Caco-2 (cell line): ENCODE data around the gene EHD4. TPM values are rescaled to one million over a fixed set of nuclear protein-coding genes. Genes with fewer than 3 reads are reported as not detected.

Experiments used
- BruUV-seq: library from RNA; stranded (reverse); fragments of 400-500 nt; replicated peaks from 2 replicates; lab custom pipeline; 2021; lab: Mats Ljungman, UMichigan
- CTCF ChIA-PET: fragments of 300-600 bp; sonication (Branson Sonifier 250); formaldehyde crosslinking; loops from one replicate; lab custom pipeline; 2022; ENCODE audit warnings: antibody characterized with exemption; lab: Charles Lee
- POLR2A ChIA-PET: fragments of 300-600 bp; sonication (Branson Sonifier 250); formaldehyde crosslinking; loops from one replicate; lab custom pipeline; 2022; ENCODE audit warnings: antibody characterized with exemption; lab: Charles Lee
- DNase-seq, 2 experiments: peaks; one replicate each; pipeline versions ENCODE4 v3.0.0 to v3.0.0-alpha.2; 2020 to 2022
- H3K27me3 ChIP-seq: replicated peaks from 2 replicates; pipeline ENCODE4 v1.6.0; 2011; ENCODE audit warnings: low read length; ENCODE audit not compliant: control insufficient read depth, insufficient read depth
- H3K36me3 ChIP-seq: 2 replicates; pipeline ENCODE4 v1.5.1; 2011; ENCODE audit warnings: low read length; ENCODE audit not compliant: control insufficient read depth, insufficient read depth
- H3K4me1 ChIP-seq: fragments of 250-450 bp; sonication (Bioruptor Pico); 2 replicates; pipeline ENCODE4 v1.5.1; 2020; ENCODE audit warnings: mild to moderate bottlenecking
- H3K4me3 ChIP-seq: 2 replicates; pipeline ENCODE4 v1.5.1; 2011; ENCODE audit warnings: low read depth, mild to moderate bottlenecking, control low read depth, low read length
- H3K9me3 ChIP-seq: fragments of 250-450 bp; sonication (Bioruptor Pico); 2 replicates; pipeline ENCODE4 v1.5.1; 2020; ENCODE audit warnings: mild to moderate bottlenecking, moderate library complexity
- H3K27ac Mint-ChIP-seq: one replicate; pipeline ENCODE4 v1.8.0; 2022; ENCODE audit warnings: mixed read lengths; ENCODE audit not compliant: unreplicated experiment
- H3K27me3 Mint-ChIP-seq: one replicate; pipeline ENCODE4 v1.8.0; 2022; ENCODE audit warnings: mixed read lengths; ENCODE audit not compliant: insufficient read depth, unreplicated experiment
- H3K36me3 Mint-ChIP-seq: one replicate; pipeline ENCODE4 v1.8.0; 2022; ENCODE audit warnings: mild to moderate bottlenecking, mixed read lengths; ENCODE audit not compliant: insufficient read depth, unreplicated experiment
- H3K4me1 Mint-ChIP-seq: one replicate; pipeline ENCODE4 v1.8.0; 2022; ENCODE audit warnings: low read depth, mixed read lengths; ENCODE audit not compliant: unreplicated experiment
- H3K4me3 Mint-ChIP-seq: one replicate; pipeline ENCODE4 v1.8.0; 2022; ENCODE audit warnings: mild to moderate bottlenecking, moderate library complexity, mixed read lengths; ENCODE audit not compliant: unreplicated experiment
- H3K9me3 Mint-ChIP-seq: one replicate; pipeline ENCODE4 v1.8.0; 2022; ENCODE audit warnings: mixed read lengths; ENCODE audit not compliant: unreplicated experiment
- CTCF ChIP-seq, 2 experiments: fragments of 200-600 bp in 1 of 2; IDR thresholded peaks; 1 replicate in 1 of 2; 2 replicates in 1 of 2; pipeline versions ENCODE4 v1.5.1 to v1.8.0; 2011 to 2022; ENCODE audit warnings: antibody characterized with exemption in 1 of 2, control low read depth in 1 of 2, inconsistent platforms in 1 of 2, low read depth in 1 of 2, low read length in 1 of 2, mild to moderate bottlenecking in 1 of 2, moderate library complexity in 1 of 2; ENCODE audit not compliant: insufficient read depth in 1 of 2, severe bottlenecking in 1 of 2, unreplicated experiment in 1 of 2
- intact Hi-C: fragments of 100-400 bp; cut with micrococcal nuclease; formaldehyde crosslinking; loops from one replicate; pipeline ENCODE4 v1.10.0; 2022; ENCODE audit not compliant: unreplicated experiment
- total RNA-seq: library from RNA; stranded (reverse); gene quantifications from 2 replicates; pipeline ENCODE4 v1.2.3, GENCODE V29; 2022

The EHD4 gene
- total RNA-seq, 1 experiment from 2014 or later, result 31.6 TPM

GRCh38 chr15:41886741-41887140, 85.6 kb downstream of the EHD4 start:
- Mint-ChIP-seq H3K4me1 (no peaks in the 10 kb centered on the region), H3K27me3 (no peaks in the 10 kb centered on the region), H3K36me3 (no peaks in the 10 kb centered on the region), H3K9me3 (no peaks in the 10 kb centered on the region), H3K4me3 (no peak overlapping the region), H3K27ac (no peak overlapping the region)
- H3K9me3 ChIP-seq, result no peaks in the 10 kb centered on the region
- ChIA-PET POLR2A (no interaction called here), CTCF (no interaction called here)
- no peaks in the 10 kb centered on the region for H3K36me3 ChIP-seq
- H3K4me3 ChIP-seq, result no peak overlapping the region
- no peaks in the 10 kb centered on the region for H3K27me3 ChIP-seq
- intact Hi-C loops, result no loop called here
- TF ChIP-seq CTCF (IDR thresholded peaks at IDR 0.05; ENCODE audit: insufficient read depth in 1 of 2, low read depth in 1 of 2, low read length in 1 of 2, severe bottlenecking in 1 of 2, unreplicated experiment in 1 of 2), result no peak
- BruUV-seq, result no TSS peak
- DNase-seq, result no peak
- no peaks in the 10 kb centered on the region for H3K4me1 ChIP-seq

- H3K27me3 Mint-ChIP-seq, result no peaks in the 10 kb centered on the region
- CTCF ChIA-PET, result no interaction called here
- no peak overlapping the region for H3K27ac Mint-ChIP-seq
- no peaks in the 10 kb centered on the region for H3K36me3 Mint-ChIP-seq
- intact Hi-C loops, result no loop called here
- no peak overlapping the region for H3K4me3 Mint-ChIP-seq
- TF ChIP-seq CTCF (IDR thresholded peaks at IDR 0.05; ENCODE audit: insufficient read depth in 1 of 2, low read depth in 1 of 2, low read length in 1 of 2, severe bottlenecking in 1 of 2, unreplicated experiment in 1 of 2), result no peak
- H3K4me3 ChIP-seq, result no peak overlapping the region
- H3K27me3 ChIP-seq, result no peaks in the 10 kb centered on the region
- no peaks in the 10 kb centered on the region for H3K36me3 ChIP-seq
- BruUV-seq, result no TSS peak
- POLR2A ChIA-PET, result no interaction called here
- H3K9me3 ChIP-seq, result no peaks in the 10 kb centered on the region
- DNase-seq, result no peak
- no peaks in the 10 kb centered on the region for H3K9me3 Mint-ChIP-seq
- H3K4me1 ChIP-seq, result no peaks in the 10 kb centered on the region
- no peaks in the 10 kb centered on the region for H3K4me1 Mint-ChIP-seq
Measured at GRCh38 chr15:41885841-41886240, 86.5 kb downstream of the EHD4 start.

- Mint-ChIP-seq H3K4me3 (no peak overlapping the region), H3K9me3 (no peaks in the 10 kb centered on the region), H3K27ac (no peak overlapping the region), H3K27me3 (no peaks in the 10 kb centered on the region), H3K4me1 (no peaks in the 10 kb centered on the region), H3K36me3 (no peaks in the 10 kb centered on the region)
- Histone ChIP-seq H3K9me3 (no peaks in the 10 kb centered on the region), H3K36me3 (no peaks in the 10 kb centered on the region), H3K27me3 (no peaks in the 10 kb centered on the region), H3K4me1 (no peaks in the 10 kb centered on the region), H3K4me3 (no peak overlapping the region)
- intact Hi-C loops, result no loop called here
- no peak for DNase-seq
- POLR2A ChIA-PET, result no interaction called here
- CTCF ChIA-PET, result no interaction called here
- no TSS peak for BruUV-seq
- no peak for TF ChIP-seq CTCF (IDR thresholded peaks at IDR 0.05; ENCODE audit: insufficient read depth in 1 of 2, low read depth in 1 of 2, low read length in 1 of 2, severe bottlenecking in 1 of 2, unreplicated experiment in 1 of 2)
Measured at GRCh38 chr15:41885321-41885720, 87.0 kb downstream of the EHD4 start.
